ENCODE data around the gene CARM1. TPM values are rescaled to one million over a fixed set of nuclear protein-coding genes. Genes with fewer than 3 reads are reported as not detected.

The CARM1 gene
- total RNA-seq, 2 donors from 2014 or later = 18.5 to 21.2 TPM

DNA sequence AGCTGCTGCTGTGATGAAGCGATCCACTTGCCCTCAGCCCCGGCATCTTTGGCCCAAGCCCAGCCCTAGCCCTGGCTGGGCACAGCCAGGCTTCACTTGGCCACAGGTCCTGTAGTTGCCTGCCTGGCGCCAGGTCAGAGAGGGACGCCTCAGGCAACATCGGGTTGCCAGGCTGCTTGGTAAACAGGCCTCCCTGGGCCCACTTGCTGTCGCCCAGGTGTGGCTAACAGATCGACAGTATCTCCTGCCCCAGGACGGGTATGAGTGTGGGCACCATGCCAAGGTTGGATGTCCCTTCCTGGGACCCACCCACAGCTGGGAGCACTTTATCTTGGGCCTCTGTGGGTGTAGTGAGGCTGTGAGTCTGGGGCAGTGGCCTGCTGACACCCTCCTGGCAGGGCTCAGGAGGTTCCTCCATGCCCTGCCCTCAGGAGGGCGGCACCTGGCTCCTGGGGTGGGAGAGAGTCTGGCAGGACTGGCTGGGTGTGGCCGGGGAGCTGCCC is 27.8 kb downstream of the CARM1 start:
- DNase-seq (ENCODE audit: low spot score) (no peak), ATAC-seq (ENCODE audit: insufficient number of reproducible peaks, low FRiP score, low read depth) (no peak)
- Histone ChIP-seq H3K36me3 (no peaks in the 10 kb centered on the region), H3K9me3 (no peaks in the 10 kb centered on the region), H3K4me3 (no peak overlapping the region), H3K27ac (no peak overlapping the region), H3K27me3 (replicated peaks; ENCODE audit: insufficient read depth) (no peaks in the 10 kb centered on the region), H3K4me1 (ENCODE audit: control insufficient read depth in 1 of 2, low read depth in 2 of 2) (peaks cover 13 to 28% of the 10 kb centered on the region in 2 donors)
- TF ChIP-seq, protein P1, sequence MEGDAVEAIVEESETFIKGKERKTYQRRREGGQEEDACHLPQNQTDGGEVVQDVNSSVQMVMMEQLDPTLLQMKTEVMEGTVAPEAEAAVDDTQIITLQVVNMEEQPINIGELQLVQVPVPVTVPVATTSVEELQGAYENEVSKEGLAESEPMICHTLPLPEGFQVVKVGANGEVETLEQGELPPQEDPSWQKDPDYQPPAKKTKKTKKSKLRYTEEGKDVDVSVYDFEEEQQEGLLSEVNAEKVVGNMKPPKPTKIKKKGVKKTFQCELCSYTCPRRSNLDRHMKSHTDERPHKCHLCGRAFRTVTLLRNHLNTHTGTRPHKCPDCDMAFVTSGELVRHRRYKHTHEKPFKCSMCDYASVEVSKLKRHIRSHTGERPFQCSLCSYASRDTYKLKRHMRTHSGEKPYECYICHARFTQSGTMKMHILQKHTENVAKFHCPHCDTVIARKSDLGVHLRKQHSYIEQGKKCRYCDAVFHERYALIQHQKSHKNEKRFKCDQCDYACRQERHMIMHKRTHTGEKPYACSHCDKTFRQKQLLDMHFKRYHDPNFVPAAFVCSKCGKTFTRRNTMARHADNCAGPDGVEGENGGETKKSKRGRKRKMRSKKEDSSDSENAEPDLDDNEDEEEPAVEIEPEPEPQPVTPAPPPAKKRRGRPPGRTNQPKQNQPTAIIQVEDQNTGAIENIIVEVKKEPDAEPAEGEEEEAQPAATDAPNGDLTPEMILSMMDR (IDR thresholded peaks at IDR 0.05) = no peak

DNA sequence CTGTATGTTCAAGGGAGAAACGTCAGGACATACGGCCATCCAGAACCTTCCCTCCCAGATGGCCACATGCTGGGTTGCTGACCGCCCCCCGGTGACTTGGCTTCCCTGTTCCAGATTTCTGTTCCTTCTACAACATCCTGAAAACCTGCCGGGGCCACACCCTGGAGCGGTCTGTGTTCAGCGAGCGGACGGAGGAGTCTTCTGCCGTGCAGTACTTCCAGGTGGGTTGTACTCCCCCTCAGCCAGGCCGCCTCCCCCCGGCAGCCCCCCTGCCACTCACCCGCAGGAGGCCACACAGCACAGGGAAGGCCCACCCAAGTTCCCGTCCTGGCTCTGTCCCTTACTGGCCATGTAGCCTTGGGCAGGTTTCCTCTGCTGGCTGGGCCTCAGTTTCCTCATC is 36.6 kb downstream of the CARM1 start:
- H3K36me3 ChIP-seq = peaks cover 40% of the 10 kb centered on the region
- H3K4me1 ChIP-seq (ENCODE audit: control insufficient read depth in 1 of 2, low read depth in 2 of 2) = no peaks in the 10 kb centered on the region
- no peaks in the 10 kb centered on the region for H3K9me3 ChIP-seq
- no peak overlapping the region for H3K27ac ChIP-seq
- ATAC-seq (ENCODE audit: insufficient number of reproducible peaks, low FRiP score, low read depth) = no peak
- H3K4me3 ChIP-seq = no peak overlapping the region
- no peaks in the 10 kb centered on the region for H3K27me3 ChIP-seq (replicated peaks; ENCODE audit: insufficient read depth)
- no peak for DNase-seq (ENCODE audit: low spot score)
- TF ChIP-seq, protein P1 (IDR thresholded peaks at IDR 0.05) = no peak

DNA sequence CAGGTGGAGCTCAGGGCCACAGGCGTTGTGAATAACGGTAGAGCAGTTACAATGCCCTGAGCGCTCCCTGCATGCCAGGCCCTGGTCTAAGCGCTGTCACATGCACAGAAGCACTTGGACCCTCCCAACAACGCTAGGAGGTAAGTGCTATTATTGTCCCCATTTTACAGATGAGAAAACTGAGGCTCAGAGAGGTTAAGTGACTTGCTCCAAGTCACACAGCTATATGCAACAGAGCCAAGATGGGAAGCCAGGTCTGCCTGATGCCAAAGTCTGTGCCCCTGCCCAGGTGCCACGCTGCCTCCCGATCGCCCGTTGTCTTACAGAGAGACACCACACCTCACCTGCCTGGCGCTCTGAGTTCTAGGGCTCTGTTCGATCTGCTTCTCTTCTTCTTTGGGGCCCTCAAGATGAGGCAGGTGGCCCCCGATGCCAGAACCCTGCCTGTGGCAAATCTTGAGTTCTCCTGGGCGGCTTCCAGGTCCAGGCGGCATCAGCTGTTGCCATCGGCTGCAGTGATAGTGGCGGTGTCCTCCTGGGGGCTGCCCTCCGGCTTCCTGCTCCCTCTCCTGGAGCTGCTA is 37.1 kb downstream of the CARM1 start:
- Histone ChIP-seq H3K36me3 (peaks cover 46% of the 10 kb centered on the region), H3K27ac (no peak overlapping the region), H3K27me3 (replicated peaks; ENCODE audit: insufficient read depth) (no peaks in the 10 kb centered on the region), H3K4me1 (ENCODE audit: control insufficient read depth in 1 of 2, low read depth in 2 of 2) (no peaks in the 10 kb centered on the region), H3K9me3 (no peaks in the 10 kb centered on the region), H3K4me3 (no peak overlapping the region)
- TF ChIP-seq, protein P1 (IDR thresholded peaks at IDR 0.05) = no peak
- DNase-seq (ENCODE audit: low spot score) = no peak
- no peak for ATAC-seq (ENCODE audit: insufficient number of reproducible peaks, low FRiP score, low read depth)

DNA sequence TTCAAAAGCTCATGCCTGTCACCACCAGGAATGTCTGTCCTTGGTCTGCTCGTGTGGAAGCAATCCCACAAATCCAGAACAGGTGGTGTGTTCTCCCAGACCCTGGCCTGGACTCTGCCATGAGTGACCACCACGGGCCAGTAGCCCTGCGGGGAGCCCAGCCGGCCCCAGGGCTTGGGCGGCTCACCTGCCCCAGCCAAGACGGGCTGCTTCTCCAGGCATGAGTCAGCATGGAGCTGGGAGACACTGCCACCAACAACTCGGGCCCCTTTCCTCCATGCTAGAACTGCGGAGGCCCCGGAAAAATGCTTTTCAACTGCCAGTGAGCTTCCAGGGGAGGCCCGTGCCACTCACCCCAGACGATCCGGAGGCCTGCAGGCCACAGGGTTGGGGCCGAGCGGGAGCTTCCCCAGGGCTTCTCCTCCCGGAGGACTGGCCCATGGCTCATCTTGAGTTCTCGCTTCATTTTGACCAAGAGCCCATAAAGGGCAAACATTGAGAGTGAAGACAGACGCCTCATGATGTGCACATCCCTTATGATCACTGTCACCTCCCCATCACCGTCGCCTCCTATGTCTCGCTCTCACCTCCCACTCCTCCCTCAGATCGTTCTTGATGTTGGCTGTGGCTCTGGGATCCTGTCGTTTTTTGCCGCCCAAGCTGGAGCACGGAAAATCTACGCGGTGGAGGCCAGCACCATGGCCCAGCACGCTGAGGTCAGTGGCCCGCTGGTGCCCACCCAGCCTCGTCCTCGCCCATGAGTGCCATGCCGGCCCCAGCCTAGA is 40.4 kb downstream of the CARM1 start:
- H3K27ac ChIP-seq = no peak overlapping the region
- DNase-seq (ENCODE audit: low spot score) (no peak), ATAC-seq (ENCODE audit: insufficient number of reproducible peaks, low FRiP score, low read depth) (no peak)
- no peaks in the 10 kb centered on the region for H3K27me3 ChIP-seq (replicated peaks; ENCODE audit: insufficient read depth)
- H3K36me3 ChIP-seq = peaks cover 58% of the 10 kb centered on the region
- no peaks in the 10 kb centered on the region for H3K4me1 ChIP-seq (ENCODE audit: control insufficient read depth in 1 of 2, low read depth in 2 of 2)
- no peaks in the 10 kb centered on the region for H3K9me3 ChIP-seq
- TF ChIP-seq, protein P1 (IDR thresholded peaks at IDR 0.05) = no peak
- no peak overlapping the region for H3K4me3 ChIP-seq

DNA sequence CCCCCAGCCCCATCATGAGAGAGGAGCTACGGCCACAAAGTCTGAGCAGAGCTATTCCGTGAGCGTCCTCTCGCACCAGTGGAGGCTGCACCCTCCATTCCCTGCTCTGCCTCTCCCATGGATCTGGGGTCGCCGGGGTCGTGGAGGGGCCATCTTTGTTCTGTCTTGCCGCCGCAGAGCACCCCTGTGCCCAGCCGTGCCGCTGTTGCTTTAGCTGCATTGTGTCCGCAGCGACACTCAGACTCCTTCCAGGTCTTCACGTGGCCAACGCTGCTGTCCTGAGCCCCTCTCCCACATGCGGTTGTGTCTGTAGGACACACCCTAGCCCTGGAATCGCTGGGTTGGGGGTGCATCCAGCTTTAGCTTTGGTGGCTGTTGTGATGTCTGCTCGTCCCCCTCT is 41.3 kb downstream of the CARM1 start:
- Histone ChIP-seq H3K27ac (no peak overlapping the region), H3K4me3 (no peak overlapping the region), H3K4me1 (ENCODE audit: control insufficient read depth in 1 of 2, low read depth in 2 of 2) (no peaks in the 10 kb centered on the region), H3K36me3 (peaks cover 58% of the 10 kb centered on the region), H3K27me3 (replicated peaks; ENCODE audit: insufficient read depth) (no peaks in the 10 kb centered on the region), H3K9me3 (no peaks in the 10 kb centered on the region)
- ATAC-seq (ENCODE audit: insufficient number of reproducible peaks, low FRiP score, low read depth) = no peak
- DNase-seq (ENCODE audit: low spot score) = no peak
- TF ChIP-seq, protein P1 (IDR thresholded peaks at IDR 0.05) = no peak

All from thoracic aorta (tissue), 2 donors.